Neural cell (in vitro differentiated cells): ENCODE data around the gene POLR2H. TPM values are rescaled to one million over a fixed set of nuclear protein-coding genes. Genes with fewer than 3 reads are reported as not detected.

ENCODE experiments used
- H2AFZ ChIP-seq: fragments of 200-600, 300-800 bp; sonication (generic), shearing (Covaris generic); 2 replicates; pipeline ENCODE4 v1.6.0; 2014; ENCODE audit warnings: low read depth, mild to moderate bottlenecking, antibody characterized with exemption, low read length, moderate library complexity
- H3F3A ChIP-seq: fragments of 200-600 bp; shearing (Covaris generic); 2 replicates; pipeline ENCODE4 v1.6.1; 2016; ENCODE audit warnings: mild to moderate bottlenecking, moderate library complexity, mixed read lengths, antibody characterized with exemption, low read length; ENCODE audit not compliant: insufficient read depth, poor library complexity, severe bottlenecking
- H3K27ac ChIP-seq: fragments of 200-600, 300-800 bp; sonication (generic), shearing (Covaris generic); 2 replicates; pipeline ENCODE4 v1.5.1; 2014; ENCODE audit warnings: mild to moderate bottlenecking, low read length, moderate library complexity
- H3K27me3 ChIP-seq: fragments of 300-800, 200-600 bp; sonication (generic), shearing (Covaris generic); 2 replicates; pipeline ENCODE4 v1.6.0; 2014; ENCODE audit warnings: mild to moderate bottlenecking, low read depth, low read length, moderate library complexity; ENCODE audit not compliant: insufficient read depth
- H3K36me3 ChIP-seq: fragments of 300-800, 200-600 bp; sonication (generic), shearing (Covaris generic); 2 replicates; pipeline ENCODE4 v1.5.1; 2014; ENCODE audit warnings: mild to moderate bottlenecking, antibody characterized with exemption, low read length, moderate library complexity; ENCODE audit not compliant: insufficient read depth
- H3K4me2 ChIP-seq: fragments of 300-800, 200-600 bp; sonication (generic), shearing (Covaris generic); 2 replicates; pipeline ENCODE4 v1.6.0; 2014; ENCODE audit warnings: mild to moderate bottlenecking, low read length
- H3K4me3 ChIP-seq: fragments of 300-800, 200-600 bp; sonication (generic), shearing (Covaris generic); 2 replicates; pipeline ENCODE4 v1.5.1; 2014; ENCODE audit warnings: mild to moderate bottlenecking, low read length, moderate library complexity
- H3K79me2 ChIP-seq: fragments of 200-600 bp; shearing (Covaris generic); replicated peaks from 2 replicates; pipeline ENCODE4 v1.6.0; 2014; ENCODE audit warnings: mild to moderate bottlenecking, low read length, moderate library complexity; ENCODE audit not compliant: insufficient read depth
- H3K9ac ChIP-seq: fragments of 300-800, 200-600 bp; sonication (generic), shearing (Covaris generic); 2 replicates; pipeline ENCODE4 v1.6.1; 2016; ENCODE audit warnings: mild to moderate bottlenecking, low read length, mixed read lengths
- H3K9me2 ChIP-seq: fragments of 200-600 bp; shearing (Covaris generic); 2 replicates; pipeline ENCODE4 v1.6.1; 2016; ENCODE audit warnings: mild to moderate bottlenecking, low read length, mixed read lengths; ENCODE audit not compliant: insufficient read depth
- H3K9me3 ChIP-seq: fragments of 200-600, 300-800 bp; sonication (generic), shearing (Covaris generic); 2 replicates; pipeline ENCODE4 v1.6.1; 2016; ENCODE audit warnings: mild to moderate bottlenecking, mixed run types, low read length, moderate library complexity, mixed read lengths
- H4K20me1 ChIP-seq: fragments of 200-600 bp; shearing (Covaris generic); 2 replicates; pipeline ENCODE4 v1.6.1; 2016; ENCODE audit warnings: mild to moderate bottlenecking, mixed run types; ENCODE audit not compliant: insufficient read depth
- CTCF ChIP-seq: fragments of 450-650 bp; IDR thresholded peaks from 2 replicates; pipeline ENCODE4 v1.5.1; 2014; ENCODE audit warnings: antibody characterized with exemption, mild to moderate bottlenecking, moderate library complexity; ENCODE audit not compliant: poor library complexity, severe bottlenecking
- EP300 ChIP-seq: fragments of 450-650 bp; conservative IDR thresholded peaks from 2 replicates; pipeline ENCODE4 v1.6.1; 2014; ENCODE audit warnings: antibody characterized with exemption, mild to moderate bottlenecking, moderate library complexity; ENCODE audit not compliant: poor library complexity, severe bottlenecking
- EZH2 ChIP-seq: fragments of 200-600, 300-800 bp; shearing (Covaris generic), sonication (generic); IDR thresholded peaks from 2 replicates; pipeline ENCODE4 v1.6.1; 2014; ENCODE audit warnings: antibody characterized with exemption, low read length, borderline replicate concordance, mild to moderate bottlenecking; ENCODE audit not compliant: insufficient read depth, poor library complexity, severe bottlenecking
- MXI1 ChIP-seq: fragments of 450-650 bp; conservative IDR thresholded peaks from 2 replicates; pipeline ENCODE4 v1.6.1; 2014; ENCODE audit warnings: antibody characterized with exemption, mild to moderate bottlenecking; ENCODE audit not compliant: poor library complexity, severe bottlenecking
- POLR2AphosphoS5 ChIP-seq: IDR thresholded peaks from 2 replicates; pipeline ENCODE4 v1.6.1; 2012
- RAD21 ChIP-seq: fragments of 450-650 bp; conservative IDR thresholded peaks from 2 replicates; pipeline ENCODE4 v1.6.1; 2014; ENCODE audit warnings: antibody characterized with exemption, mild to moderate bottlenecking, moderate library complexity
- SMC3 ChIP-seq: fragments of 450-650 bp; conservative IDR thresholded peaks from 2 replicates; pipeline ENCODE4 v1.6.1; 2014; ENCODE audit warnings: antibody characterized with exemption, mild to moderate bottlenecking, moderate library complexity; ENCODE audit not compliant: poor library complexity
- TAF1 ChIP-seq: IDR thresholded peaks from 2 replicates; pipeline ENCODE4 v1.6.1; 2012; ENCODE audit warnings: low read depth
- polyA plus RNA-seq: library from polyadenylated mRNA; depleted of rRNA; stranded (reverse); fragments of >200 nt; gene quantifications from 2 replicates; pipeline ENCODE4 v1.2.3, GENCODE V29; 2014
- TF ChIP-seq, protein P1 (sequence below): IDR thresholded peaks from 2 replicates; pipeline ENCODE4 v1.6.1; 2012; ENCODE audit warnings: borderline replicate concordance

Gene POLR2H
- polyA plus RNA-seq, 1 donor from 2014 or later, result 185 TPM

GRCh38 chr3:184335291-184335660, 26.2 kb upstream of the POLR2H start:
- Histone ChIP-seq H3K36me3 (no peaks in the 10 kb centered on the region), H3K9me2 (no peaks in the 10 kb centered on the region), H3K27me3 (no peaks in the 10 kb centered on the region), H3K4me3 (peak overlapping the region; percentile 95), H3K9me3 (no peaks in the 10 kb centered on the region), H2AFZ (peak overlapping the region; percentile 45), H3K4me2 (peak overlapping the region; percentile 60), H3K79me2 (peaks cover 26% of the 10 kb centered on the region), H4K20me1 (no peaks in the 10 kb centered on the region), H3K9ac (peak overlapping the region; percentile 98), H3F3A (peaks cover 10% of the 10 kb centered on the region), H3K27ac (peak overlapping the region; percentile 99)
- TF ChIP-seq, protein P1, sequence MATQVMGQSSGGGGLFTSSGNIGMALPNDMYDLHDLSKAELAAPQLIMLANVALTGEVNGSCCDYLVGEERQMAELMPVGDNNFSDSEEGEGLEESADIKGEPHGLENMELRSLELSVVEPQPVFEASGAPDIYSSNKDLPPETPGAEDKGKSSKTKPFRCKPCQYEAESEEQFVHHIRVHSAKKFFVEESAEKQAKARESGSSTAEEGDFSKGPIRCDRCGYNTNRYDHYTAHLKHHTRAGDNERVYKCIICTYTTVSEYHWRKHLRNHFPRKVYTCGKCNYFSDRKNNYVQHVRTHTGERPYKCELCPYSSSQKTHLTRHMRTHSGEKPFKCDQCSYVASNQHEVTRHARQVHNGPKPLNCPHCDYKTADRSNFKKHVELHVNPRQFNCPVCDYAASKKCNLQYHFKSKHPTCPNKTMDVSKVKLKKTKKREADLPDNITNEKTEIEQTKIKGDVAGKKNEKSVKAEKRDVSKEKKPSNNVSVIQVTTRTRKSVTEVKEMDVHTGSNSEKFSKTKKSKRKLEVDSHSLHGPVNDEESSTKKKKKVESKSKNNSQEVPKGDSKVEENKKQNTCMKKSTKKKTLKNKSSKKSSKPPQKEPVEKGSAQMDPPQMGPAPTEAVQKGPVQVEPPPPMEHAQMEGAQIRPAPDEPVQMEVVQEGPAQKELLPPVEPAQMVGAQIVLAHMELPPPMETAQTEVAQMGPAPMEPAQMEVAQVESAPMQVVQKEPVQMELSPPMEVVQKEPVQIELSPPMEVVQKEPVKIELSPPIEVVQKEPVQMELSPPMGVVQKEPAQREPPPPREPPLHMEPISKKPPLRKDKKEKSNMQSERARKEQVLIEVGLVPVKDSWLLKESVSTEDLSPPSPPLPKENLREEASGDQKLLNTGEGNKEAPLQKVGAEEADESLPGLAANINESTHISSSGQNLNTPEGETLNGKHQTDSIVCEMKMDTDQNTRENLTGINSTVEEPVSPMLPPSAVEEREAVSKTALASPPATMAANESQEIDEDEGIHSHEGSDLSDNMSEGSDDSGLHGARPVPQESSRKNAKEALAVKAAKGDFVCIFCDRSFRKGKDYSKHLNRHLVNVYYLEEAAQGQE, result no peak
- no peak for TF ChIP-seq RAD21
- TF ChIP-seq CTCF, result no peak
- TF ChIP-seq POLR2AphosphoS5, result no peak
- no peak for TF ChIP-seq MXI1
- no peak for TF ChIP-seq EP300
- no peak for TF ChIP-seq SMC3
- no peak for TF ChIP-seq EZH2
- TF ChIP-seq TAF1, result no peak

- Histone ChIP-seq H2AFZ (peak overlapping the region; percentile 60), H3K4me3 (peak overlapping the region; percentile 95), H3K9me3 (no peaks in the 10 kb centered on the region), H3F3A (peaks cover 10% of the 10 kb centered on the region), H3K9ac (peak overlapping the region; percentile 98), H3K79me2 (peaks cover 31% of the 10 kb centered on the region), H3K9me2 (no peaks in the 10 kb centered on the region), H3K4me2 (peak overlapping the region; percentile 94), H3K36me3 (no peaks in the 10 kb centered on the region), H3K27ac (peak overlapping the region; percentile 99), H4K20me1 (no peaks in the 10 kb centered on the region), H3K27me3 (no peaks in the 10 kb centered on the region)
- TF ChIP-seq SMC3 (peak; percentile 27), RAD21 (peak; percentile 34), TAF1 (peak; percentile 50), CTCF (peak; percentile 53), EZH2 (no peak), EP300 (peak; percentile 50), MXI1 (peak; percentile 33), POLR2AphosphoS5 (peak; percentile 92)
- TF ChIP-seq, protein P1, result peak; percentile 13
Observed at GRCh38 chr3:184335661-184336546, 25.6 kb upstream of the POLR2H start.
